ENCODE data around the gene KIAA1958. TPM values are rescaled to one million over a fixed set of nuclear protein-coding genes. Genes with fewer than 3 reads are reported as not detected.
"Not testable (repeated sequence)": the region's sequence is repeated elsewhere in the genome, so short reads cannot be mapped to it uniquely, and the experiment has no call there.

The KIAA1958 gene
- polyA plus RNA-seq, 1 of the 3 experiments (the other 2 are of a cell fraction), result 1.6 TPM

DNA sequence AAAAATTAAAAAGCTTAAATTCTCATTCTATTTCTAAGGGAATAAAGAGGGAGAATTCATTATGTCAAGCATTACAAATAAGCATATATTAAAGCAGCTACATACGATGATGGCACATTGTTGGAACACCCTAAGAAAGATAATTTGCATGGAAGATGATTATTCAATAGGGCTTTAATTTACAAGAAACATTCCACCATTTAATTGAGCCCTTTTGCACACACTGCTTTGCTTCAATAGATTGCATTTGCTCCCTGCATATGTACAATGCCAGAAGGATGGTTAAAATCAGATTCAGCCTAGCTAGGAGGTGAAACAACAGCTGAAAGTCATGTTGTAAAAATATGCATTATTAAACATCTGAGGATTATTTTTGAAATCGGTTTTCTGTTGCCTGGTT lies 21.8 kb downstream of the KIAA1958 start:
- Histone ChIP-seq H3K79me2 (ENCODE audit: insufficient read depth) (peaks cover 15% of the 10 kb centered on the region; the same call in 1 of the 2 replicates), H2AFZ (ENCODE audit: low read depth) (no peak overlapping the region), H3F3A (replicated peaks; ENCODE audit: insufficient read depth) (no peaks in the 10 kb centered on the region), H3K9me2 (no peaks in the 10 kb centered on the region), H3K27me3 (ENCODE audit: insufficient read depth) (no peaks in the 10 kb centered on the region), H4K20me1 (ENCODE audit: insufficient read depth) (no peaks in the 10 kb centered on the region), H3K36me3 (replicated peaks in 1 of 2; ENCODE audit: control insufficient read depth in 1 of 2, insufficient read depth in 2 of 2, low read length in 1 of 2) (no peaks in the 10 kb centered on the region), H3K27ac (ENCODE audit: low read depth in 2 of 2, low read length in 1 of 2) (no peak overlapping the region), H3K9me3 (no peaks in the 10 kb centered on the region), H3K9ac (no peak overlapping the region), H3K4me3 (ENCODE audit: low read depth in 2 of 2, low read length in 1 of 2) (no peak overlapping the region), H3K4me1 (ENCODE audit: control insufficient read depth in 1 of 2, insufficient read depth in 2 of 2, low read depth in 1 of 2, low read length in 1 of 2) (peaks cover 0 to 3% of the 10 kb centered on the region in 2 experiments; a peak in 2 of 4 replicates), H3K4me2 (no peak overlapping the region)
- WGBS (ENCODE audit: low lambda C conversion rate), result 63% methylated on average over 2 of the region's 2 CpGs
- CTCF ChIA-PET, result interaction anchor here (0.7 kb wide), 1 partner anchor 138 kb away, joined by 3 read pairs; no protein-coding TSS in a partner anchor
- no peak for DNase-seq
- no peak for TF ChIP-seq FOSL2 (IDR thresholded peaks at IDR 0.05; ENCODE audit: borderline replicate concordance, low read depth)
- no peak for TF ChIP-seq USF2 (IDR thresholded peaks at IDR 0.05; ENCODE audit: borderline replicate concordance, low read depth, low read length)
- TF ChIP-seq POLR2AphosphoS5 (IDR thresholded peaks at IDR 0.05; ENCODE audit: low read depth, low read length), result no peak
- TF ChIP-seq, protein P1, sequence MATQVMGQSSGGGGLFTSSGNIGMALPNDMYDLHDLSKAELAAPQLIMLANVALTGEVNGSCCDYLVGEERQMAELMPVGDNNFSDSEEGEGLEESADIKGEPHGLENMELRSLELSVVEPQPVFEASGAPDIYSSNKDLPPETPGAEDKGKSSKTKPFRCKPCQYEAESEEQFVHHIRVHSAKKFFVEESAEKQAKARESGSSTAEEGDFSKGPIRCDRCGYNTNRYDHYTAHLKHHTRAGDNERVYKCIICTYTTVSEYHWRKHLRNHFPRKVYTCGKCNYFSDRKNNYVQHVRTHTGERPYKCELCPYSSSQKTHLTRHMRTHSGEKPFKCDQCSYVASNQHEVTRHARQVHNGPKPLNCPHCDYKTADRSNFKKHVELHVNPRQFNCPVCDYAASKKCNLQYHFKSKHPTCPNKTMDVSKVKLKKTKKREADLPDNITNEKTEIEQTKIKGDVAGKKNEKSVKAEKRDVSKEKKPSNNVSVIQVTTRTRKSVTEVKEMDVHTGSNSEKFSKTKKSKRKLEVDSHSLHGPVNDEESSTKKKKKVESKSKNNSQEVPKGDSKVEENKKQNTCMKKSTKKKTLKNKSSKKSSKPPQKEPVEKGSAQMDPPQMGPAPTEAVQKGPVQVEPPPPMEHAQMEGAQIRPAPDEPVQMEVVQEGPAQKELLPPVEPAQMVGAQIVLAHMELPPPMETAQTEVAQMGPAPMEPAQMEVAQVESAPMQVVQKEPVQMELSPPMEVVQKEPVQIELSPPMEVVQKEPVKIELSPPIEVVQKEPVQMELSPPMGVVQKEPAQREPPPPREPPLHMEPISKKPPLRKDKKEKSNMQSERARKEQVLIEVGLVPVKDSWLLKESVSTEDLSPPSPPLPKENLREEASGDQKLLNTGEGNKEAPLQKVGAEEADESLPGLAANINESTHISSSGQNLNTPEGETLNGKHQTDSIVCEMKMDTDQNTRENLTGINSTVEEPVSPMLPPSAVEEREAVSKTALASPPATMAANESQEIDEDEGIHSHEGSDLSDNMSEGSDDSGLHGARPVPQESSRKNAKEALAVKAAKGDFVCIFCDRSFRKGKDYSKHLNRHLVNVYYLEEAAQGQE (IDR thresholded peaks at IDR 0.05; ENCODE audit: low read depth, low read length), result no peak
- TF ChIP-seq GATA2 (CRISPR knock-in tag; IDR thresholded peaks at IDR 0.05), result no peak
- TF ChIP-seq EZH2phosphoT487 (IDR thresholded peaks at IDR 0.05; ENCODE audit: borderline replicate concordance, low read depth), result no peak
- TF ChIP-seq TEAD4 (IDR thresholded peaks at IDR 0.05; ENCODE audit: borderline replicate concordance, insufficient read depth), result no peak
- TF ChIP-seq CHD2 (IDR thresholded peaks at IDR 0.05; ENCODE audit: low read length, partially characterized antibody), result no peak
- no peak for TF ChIP-seq RXRA (IDR thresholded peaks at IDR 0.05; ENCODE audit: borderline replicate concordance, low read depth)
- TF ChIP-seq EP300 (IDR thresholded peaks at IDR 0.05; ENCODE audit: borderline replicate concordance in 1 of 2, low read depth in 1 of 2, low read length in 1 of 2), result no peak
- no peak for TF ChIP-seq FOXM1 (IDR thresholded peaks at IDR 0.05; ENCODE audit: low read depth)
- TF ChIP-seq TAF1 (IDR thresholded peaks at IDR 0.05; ENCODE audit: borderline replicate concordance, low read depth, low read length), result no peak
- no peak for TF ChIP-seq NFIC (IDR thresholded peaks at IDR 0.05; ENCODE audit: borderline replicate concordance)
- no peak for TF ChIP-seq MEF2A (IDR thresholded peaks at IDR 0.05; ENCODE audit: borderline replicate concordance, low read depth)
- no peak for TF ChIP-seq RCOR1 (IDR thresholded peaks at IDR 0.05; ENCODE audit: low read length)
- TF ChIP-seq ELF1 (IDR thresholded peaks at IDR 0.05), result no peak
- no peak for TF ChIP-seq YY1 (IDR thresholded peaks at IDR 0.05; ENCODE audit: low read depth)
- POLR2A ChIA-PET, result no interaction called here

GRCh38 chr9:112512377-112512776 lies 25.8 kb downstream of the KIAA1958 start:
- H4K20me1 ChIP-seq (ENCODE audit: insufficient read depth); H3K9me2 ChIP-seq; POLR2A ChIA-PET; H3K4me2 ChIP-seq; H3K27me3 ChIP-seq (ENCODE audit: insufficient read depth); H3K79me2 ChIP-seq (ENCODE audit: insufficient read depth); H3K9me3 ChIP-seq; H3K4me1 ChIP-seq (ENCODE audit: control insufficient read depth in 1 of 2, insufficient read depth in 2 of 2, low read depth in 1 of 2, low read length in 1 of 2); H3K9ac ChIP-seq; CTCF ChIA-PET; H3K4me3 ChIP-seq (ENCODE audit: low read depth in 2 of 2, low read length in 1 of 2); DNase-seq; H3K27ac ChIP-seq (ENCODE audit: low read depth in 2 of 2, low read length in 1 of 2); H2AFZ ChIP-seq (ENCODE audit: low read depth); H3K36me3 ChIP-seq (replicated peaks in 1 of 2; ENCODE audit: control insufficient read depth in 1 of 2, insufficient read depth in 2 of 2, low read length in 1 of 2); H3F3A ChIP-seq (replicated peaks; ENCODE audit: insufficient read depth): not testable (repeated sequence)
- 93% methylated on average over 4 of the region's 4 CpGs for WGBS (ENCODE audit: low lambda C conversion rate)
